Measurements from ENCODE around the gene RTN4R.

The RTN4R gene

DNA sequence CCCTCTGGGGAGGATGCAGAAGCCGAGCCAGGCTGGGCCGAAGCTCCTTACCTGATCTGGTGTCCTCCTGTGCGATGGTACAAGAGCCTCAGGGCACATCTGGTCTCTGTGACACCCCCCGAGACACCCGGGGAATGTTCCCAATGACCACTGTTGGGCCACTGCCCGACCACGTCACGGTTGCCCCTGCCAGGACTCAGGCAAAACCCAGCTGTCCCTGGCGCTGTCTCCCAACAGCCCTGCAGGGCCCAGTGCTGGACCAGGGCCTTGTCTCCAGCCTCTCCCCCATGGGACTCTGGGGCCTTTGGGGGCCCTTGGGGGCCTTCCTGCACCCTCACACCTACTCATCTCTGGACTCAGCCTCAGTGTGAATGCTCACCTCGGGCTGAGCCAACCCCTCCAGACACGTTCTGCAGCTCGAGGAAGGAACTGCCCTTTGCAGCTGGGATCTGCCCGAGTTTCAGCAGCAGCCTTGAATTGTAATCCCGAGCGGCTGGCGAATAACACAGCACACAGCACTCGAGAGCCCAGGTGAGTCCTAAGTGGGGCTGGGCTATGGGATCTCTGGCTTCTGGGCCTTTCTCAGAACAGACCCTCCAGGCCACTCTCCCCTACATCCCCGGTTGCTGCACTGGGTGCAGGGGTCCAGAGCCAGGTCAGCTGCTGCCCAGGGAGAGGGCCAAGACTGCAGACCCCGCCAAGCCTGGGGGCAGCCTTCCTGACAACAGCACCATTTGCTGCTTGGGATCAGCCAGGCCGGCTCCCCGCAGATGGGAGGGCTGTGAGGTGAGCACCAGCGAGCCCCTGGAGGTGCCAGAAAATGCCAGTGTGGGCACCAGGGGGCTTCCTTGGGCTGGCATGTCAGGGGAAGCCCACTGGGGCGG lies 39.8 kb downstream of the RTN4R start:
- H3K27ac ChIP-seq (ENCODE audit: insufficient read depth in 1 of 2, low read depth in 1 of 2, low read length in 2 of 2, poor library complexity in 1 of 2, severe bottlenecking in 2 of 2): no peak overlapping the region
- no peak for DNase-seq
- H3K27me3 ChIP-seq (replicated peaks in 2 of 5; ENCODE audit: control insufficient read depth in 4 of 5, insufficient read depth in 5 of 5, low read length in 4 of 5): no peaks in the 10 kb centered on the region
- no peaks in the 10 kb centered on the region for H3K36me3 ChIP-seq (ENCODE audit: control insufficient read depth in 4 of 4, insufficient read depth in 4 of 4, low read length in 3 of 4)
- ChIA-PET POLR2A (no interaction called here), CTCF (interaction anchor here (0.7 to 1.7 kb wide), 3 partner anchors 10 to 41 kb away, joined by 3 to 7 read pairs (median 3); no protein-coding TSS in a partner anchor)
- no peaks in the 10 kb centered on the region for H3K9me3 ChIP-seq (ENCODE audit: control extremely low read depth in 1 of 5, control insufficient read depth in 4 of 5, insufficient read depth in 2 of 5, low read depth in 1 of 5, low read length in 4 of 5)
- H3K4me1 ChIP-seq (ENCODE audit: control extremely low read depth in 1 of 4, control insufficient read depth in 4 of 4, insufficient read depth in 4 of 4, low read length in 3 of 4): no peaks in the 10 kb centered on the region
- no peak overlapping the region for H3K4me3 ChIP-seq (ENCODE audit: control insufficient read depth in 1 of 7, extremely low read depth in 1 of 7, insufficient read depth in 4 of 7, low read depth in 2 of 7, low read length in 6 of 7)
- 95% methylated on average over 21 of the region's 23 CpGs for WGBS (ENCODE audit: insufficient coverage)

DNA sequence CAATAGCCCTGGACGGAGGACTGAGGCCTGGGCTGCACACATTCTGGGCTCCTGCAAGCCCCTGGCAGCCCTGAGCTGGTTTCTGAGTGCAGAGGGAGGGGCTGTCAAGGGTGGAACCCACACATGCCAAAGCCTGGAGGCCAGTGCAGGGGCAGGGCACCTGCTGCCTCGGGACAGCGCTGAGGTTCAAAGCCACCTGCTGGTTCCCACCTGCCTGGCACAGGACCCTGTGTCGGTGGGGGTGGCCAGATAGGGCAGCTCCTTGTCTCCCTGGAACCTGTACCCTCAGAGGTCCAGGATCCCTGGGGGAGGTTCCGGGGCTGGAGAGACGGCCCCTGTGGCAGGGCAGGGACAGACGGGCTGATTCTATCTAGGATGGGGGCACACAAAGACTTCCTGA lies 40.8 kb downstream of the RTN4R start:
- H3K27ac ChIP-seq (ENCODE audit: insufficient read depth in 1 of 2, low read depth in 1 of 2, low read length in 2 of 2, poor library complexity in 1 of 2, severe bottlenecking in 2 of 2): no peak overlapping the region
- H3K36me3 ChIP-seq (ENCODE audit: control insufficient read depth in 4 of 4, insufficient read depth in 4 of 4, low read length in 3 of 4): no peaks in the 10 kb centered on the region
- WGBS (ENCODE audit: insufficient coverage): 87% methylated on average over 6 of the region's 7 CpGs
- no peak overlapping the region for H3K4me3 ChIP-seq (ENCODE audit: control insufficient read depth in 1 of 7, extremely low read depth in 1 of 7, insufficient read depth in 4 of 7, low read depth in 2 of 7, low read length in 6 of 7)
- ChIA-PET POLR2A (no interaction called here), CTCF (interaction anchor here (1.5 kb wide), 1 partner anchor 11 kb away, joined by 4 read pairs; no protein-coding TSS in a partner anchor)
- H3K9me3 ChIP-seq (ENCODE audit: control extremely low read depth in 1 of 5, control insufficient read depth in 4 of 5, insufficient read depth in 2 of 5, low read depth in 1 of 5, low read length in 4 of 5): no peaks in the 10 kb centered on the region
- H3K27me3 ChIP-seq (replicated peaks in 2 of 5; ENCODE audit: control insufficient read depth in 4 of 5, insufficient read depth in 5 of 5, low read length in 4 of 5): no peaks in the 10 kb centered on the region
- DNase-seq: no peak
- H3K4me1 ChIP-seq (ENCODE audit: control extremely low read depth in 1 of 4, control insufficient read depth in 4 of 4, insufficient read depth in 4 of 4, low read length in 3 of 4): no peaks in the 10 kb centered on the region

DNA sequence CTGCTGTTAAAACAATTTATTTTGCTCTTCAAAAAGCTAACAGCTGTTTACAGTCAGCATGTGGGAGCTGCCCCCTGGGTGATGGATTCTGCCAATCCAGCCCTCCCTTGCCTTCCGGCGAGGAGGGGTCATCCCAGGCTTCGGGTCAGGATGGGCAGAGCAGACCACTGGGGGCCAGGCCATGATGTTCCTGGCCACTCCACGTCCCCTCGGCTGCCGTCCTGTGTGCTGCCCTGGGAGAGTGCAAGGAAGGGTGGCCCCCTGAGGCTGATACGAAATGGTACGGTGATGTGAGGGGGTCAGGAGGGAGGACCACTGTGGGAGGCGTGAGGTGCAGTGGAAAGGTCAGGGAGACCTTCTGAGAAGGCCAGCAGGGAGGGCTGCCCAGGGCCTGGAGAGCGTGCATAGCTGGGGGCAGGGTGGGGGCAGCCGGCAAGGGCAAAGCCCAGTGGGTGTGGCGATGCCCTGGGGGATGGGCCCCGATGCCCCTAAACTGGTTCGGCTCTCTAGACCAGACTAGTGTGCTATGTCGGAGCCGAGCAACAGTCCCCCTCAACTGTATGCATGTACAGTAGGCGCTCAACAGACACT lies 41.3 kb downstream of the RTN4R start:
- ChIA-PET CTCF (interaction anchor here (1.5 kb wide), 1 partner anchor 12 kb away, joined by 4 read pairs; no protein-coding TSS in a partner anchor), POLR2A (no interaction called here)
- no peak overlapping the region for H3K27ac ChIP-seq (ENCODE audit: insufficient read depth in 1 of 2, low read depth in 1 of 2, low read length in 2 of 2, poor library complexity in 1 of 2, severe bottlenecking in 2 of 2)
- no peaks in the 10 kb centered on the region for H3K27me3 ChIP-seq (replicated peaks in 2 of 5; ENCODE audit: control insufficient read depth in 4 of 5, insufficient read depth in 5 of 5, low read length in 4 of 5)
- 95% methylated on average over 17 of the region's 17 CpGs for WGBS (ENCODE audit: insufficient coverage)
- DNase-seq: no peak
- H3K4me1 ChIP-seq (ENCODE audit: control extremely low read depth in 1 of 4, control insufficient read depth in 4 of 4, insufficient read depth in 4 of 4, low read length in 3 of 4): no peaks in the 10 kb centered on the region
- H3K9me3 ChIP-seq (ENCODE audit: control extremely low read depth in 1 of 5, control insufficient read depth in 4 of 5, insufficient read depth in 2 of 5, low read depth in 1 of 5, low read length in 4 of 5): no peaks in the 10 kb centered on the region
- no peaks in the 10 kb centered on the region for H3K36me3 ChIP-seq (ENCODE audit: control insufficient read depth in 4 of 4, insufficient read depth in 4 of 4, low read length in 3 of 4)
- no peak overlapping the region for H3K4me3 ChIP-seq (ENCODE audit: control insufficient read depth in 1 of 7, extremely low read depth in 1 of 7, insufficient read depth in 4 of 7, low read depth in 2 of 7, low read length in 6 of 7)

DNA sequence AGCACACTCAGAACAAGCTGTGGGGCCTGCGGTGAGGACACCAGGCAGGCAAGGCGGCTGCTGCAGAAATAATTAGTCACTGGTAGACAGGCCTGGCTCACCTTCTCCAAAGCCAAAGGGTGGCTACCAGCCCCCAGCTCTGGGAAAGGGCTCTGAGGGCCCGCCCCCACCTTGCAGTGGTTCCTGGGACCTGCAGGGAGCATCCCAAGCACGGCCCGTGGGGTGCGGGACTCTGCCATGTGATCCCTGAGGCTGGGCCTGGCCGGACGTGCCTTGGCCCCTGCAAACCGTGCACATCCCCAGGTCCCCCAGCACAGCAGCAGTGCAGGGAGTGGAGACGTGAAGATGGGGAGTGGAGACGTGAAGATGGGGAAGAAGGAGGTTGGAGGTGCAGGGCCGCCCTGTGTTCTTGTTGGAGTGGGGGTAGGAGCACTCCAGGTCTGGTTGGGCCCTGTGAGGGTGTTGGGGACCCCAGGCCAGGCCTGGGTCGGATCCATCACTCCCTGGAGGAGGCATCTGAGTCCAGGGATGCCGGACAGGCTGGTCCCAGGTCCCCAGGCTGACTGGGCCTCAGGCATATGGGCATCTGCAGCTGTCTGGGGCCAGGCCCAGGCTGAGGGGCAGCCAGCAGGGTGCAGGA lies 41.9 kb downstream of the RTN4R start:
- Histone ChIP-seq H3K27ac (ENCODE audit: insufficient read depth in 1 of 2, low read depth in 1 of 2, low read length in 2 of 2, poor library complexity in 1 of 2, severe bottlenecking in 2 of 2) (no peak overlapping the region), H3K4me1 (ENCODE audit: control extremely low read depth in 1 of 4, control insufficient read depth in 4 of 4, insufficient read depth in 4 of 4, low read length in 3 of 4) (no peaks in the 10 kb centered on the region), H3K4me3 (ENCODE audit: control insufficient read depth in 1 of 7, extremely low read depth in 1 of 7, insufficient read depth in 4 of 7, low read depth in 2 of 7, low read length in 6 of 7) (no peak overlapping the region), H3K36me3 (ENCODE audit: control insufficient read depth in 4 of 4, insufficient read depth in 4 of 4, low read length in 3 of 4) (no peaks in the 10 kb centered on the region), H3K27me3 (replicated peaks in 2 of 5; ENCODE audit: control insufficient read depth in 4 of 5, insufficient read depth in 5 of 5, low read length in 4 of 5) (no peaks in the 10 kb centered on the region), H3K9me3 (ENCODE audit: control extremely low read depth in 1 of 5, control insufficient read depth in 4 of 5, insufficient read depth in 2 of 5, low read depth in 1 of 5, low read length in 4 of 5) (no peaks in the 10 kb centered on the region)
- 97% methylated on average over 9 of the region's 14 CpGs for WGBS (ENCODE audit: insufficient coverage)
- no peak for DNase-seq
- ChIA-PET CTCF (interaction anchor here (1.5 kb wide), 1 partner anchor 12 kb away, joined by 4 read pairs; no protein-coding TSS in a partner anchor), POLR2A (no interaction called here)

DNA sequence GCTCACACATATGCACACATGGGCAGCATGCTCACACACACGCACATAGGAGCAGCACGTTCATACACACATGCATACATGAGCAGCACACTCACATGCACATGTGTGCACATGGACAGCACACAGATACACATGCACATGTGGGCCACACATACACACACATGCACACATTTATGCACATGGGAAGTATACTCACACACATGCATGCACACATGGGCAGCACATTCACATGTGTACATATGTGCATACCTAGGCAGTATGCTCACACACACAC lies 42.5 kb downstream of the RTN4R start:
- whole genome bisulfite sequencing (ENCODE audit: insufficient coverage): 83% methylated on average over 2 of the region's 2 CpGs
- DNase-seq: no peak
- ChIA-PET POLR2A (no interaction called here), CTCF (no interaction called here)
- Histone ChIP-seq H3K9me3 (ENCODE audit: control extremely low read depth in 1 of 5, control insufficient read depth in 4 of 5, insufficient read depth in 2 of 5, low read depth in 1 of 5, low read length in 4 of 5) (no peaks in the 10 kb centered on the region), H3K27me3 (replicated peaks in 2 of 5; ENCODE audit: control insufficient read depth in 4 of 5, insufficient read depth in 5 of 5, low read length in 4 of 5) (no peaks in the 10 kb centered on the region), H3K4me3 (ENCODE audit: control insufficient read depth in 1 of 7, extremely low read depth in 1 of 7, insufficient read depth in 4 of 7, low read depth in 2 of 7, low read length in 6 of 7) (no peak overlapping the region), H3K4me1 (ENCODE audit: control extremely low read depth in 1 of 4, control insufficient read depth in 4 of 4, insufficient read depth in 4 of 4, low read length in 3 of 4) (no peaks in the 10 kb centered on the region), H3K36me3 (ENCODE audit: control insufficient read depth in 4 of 4, insufficient read depth in 4 of 4, low read length in 3 of 4) (no peaks in the 10 kb centered on the region), H3K27ac (ENCODE audit: insufficient read depth in 1 of 2, low read depth in 1 of 2, low read length in 2 of 2, poor library complexity in 1 of 2, severe bottlenecking in 2 of 2) (no peak overlapping the region)

DNA sequence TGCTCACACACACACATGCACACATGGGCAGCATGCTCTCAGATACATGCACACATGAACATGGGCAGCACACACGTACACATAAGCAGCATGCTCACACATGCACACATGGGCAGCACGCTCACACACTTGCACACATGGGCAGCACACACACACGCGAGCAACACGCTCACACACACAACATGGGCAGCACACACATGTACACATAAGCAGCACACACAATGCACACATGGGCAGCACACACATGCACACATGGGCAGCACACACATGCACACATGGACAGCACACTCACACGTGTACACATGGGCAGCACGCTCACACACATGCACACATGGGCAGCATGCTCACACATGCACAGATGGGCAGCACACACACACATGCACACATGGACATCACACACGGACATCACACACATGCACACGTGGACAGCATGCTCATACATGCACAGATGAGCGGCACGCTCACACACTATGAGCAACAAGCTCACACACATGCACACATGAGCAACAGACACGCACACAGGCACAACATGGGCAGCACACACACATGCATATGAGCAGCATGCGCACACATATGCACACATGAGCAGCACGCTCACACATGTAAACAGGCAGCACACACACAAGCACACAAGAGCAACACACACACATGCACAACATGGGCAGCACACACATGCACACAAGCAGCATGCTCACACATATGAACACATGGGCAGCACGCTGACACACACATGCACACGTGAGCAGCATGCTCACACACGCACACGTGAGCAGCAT lies 43.0 kb downstream of the RTN4R start:
- H3K4me1 ChIP-seq (ENCODE audit: control extremely low read depth in 1 of 4, control insufficient read depth in 4 of 4, insufficient read depth in 4 of 4, low read length in 3 of 4): no peaks in the 10 kb centered on the region
- no peak for DNase-seq
- CTCF ChIA-PET: no interaction called here
- no peak overlapping the region for H3K27ac ChIP-seq (ENCODE audit: insufficient read depth in 1 of 2, low read depth in 1 of 2, low read length in 2 of 2, poor library complexity in 1 of 2, severe bottlenecking in 2 of 2)
- no peaks in the 10 kb centered on the region for H3K27me3 ChIP-seq (replicated peaks in 2 of 5; ENCODE audit: control insufficient read depth in 4 of 5, insufficient read depth in 5 of 5, low read length in 4 of 5)
- no peaks in the 10 kb centered on the region for H3K36me3 ChIP-seq (ENCODE audit: control insufficient read depth in 4 of 4, insufficient read depth in 4 of 4, low read length in 3 of 4)
- no peak overlapping the region for H3K4me3 ChIP-seq (ENCODE audit: control insufficient read depth in 1 of 7, extremely low read depth in 1 of 7, insufficient read depth in 4 of 7, low read depth in 2 of 7, low read length in 6 of 7)
- POLR2A ChIA-PET: no interaction called here
- no peaks in the 10 kb centered on the region for H3K9me3 ChIP-seq (ENCODE audit: control extremely low read depth in 1 of 5, control insufficient read depth in 4 of 5, insufficient read depth in 2 of 5, low read depth in 1 of 5, low read length in 4 of 5)
- 93% methylated on average over 15 of the region's 18 CpGs for WGBS (ENCODE audit: insufficient coverage)
